HepG2 (cell line): ENCODE data around the gene SLC16A13. TPM values are rescaled to one million over a fixed set of nuclear protein-coding genes. Genes with fewer than 3 reads are reported as not detected.

Experiments
- GZF1 ChIP-seq: sonication (generic); formaldehyde crosslinking; IDR thresholded peaks from 2 replicates; pipeline ENCODE4 v1.5.1; 2020; ENCODE audit warnings: mild to moderate bottlenecking, missing genetic modification reagents
- HNF4A ChIP-seq: sonication (generic); formaldehyde crosslinking; IDR thresholded peaks from 2 replicates; pipeline ENCODE4 v1.4.0; 2020; ENCODE audit warnings: missing genetic modification reagents
- ISL2 ChIP-seq: sonication (generic); formaldehyde crosslinking; IDR thresholded peaks from 2 replicates; pipeline ENCODE4 v1.5.0; 2020; ENCODE audit warnings: missing genetic modification reagents
- KLF6 ChIP-seq: IDR thresholded peaks from 2 replicates; pipeline ENCODE4 v1.8.0; 2016; ENCODE audit warnings: missing biosample characterization, missing genetic modification reagents
- MTF1 ChIP-seq: sonication (generic); formaldehyde crosslinking; IDR thresholded peaks from 2 replicates; pipeline ENCODE4 v1.5.0; 2020; ENCODE audit warnings: missing genetic modification reagents
- NR3C1 ChIP-seq: sonication (generic); formaldehyde crosslinking; IDR thresholded peaks from 2 replicates; pipeline ENCODE4 v1.4.0; 2020; ENCODE audit warnings: missing genetic modification reagents
- NRL ChIP-seq: sonication (generic); formaldehyde crosslinking; IDR thresholded peaks from 2 replicates; pipeline ENCODE4 v1.5.0; 2020; ENCODE audit warnings: missing genetic modification reagents, mild to moderate bottlenecking, moderate library complexity, borderline replicate concordance
- PHF21A ChIP-seq: sonication (generic); formaldehyde crosslinking; IDR thresholded peaks from 2 replicates; pipeline ENCODE4 v1.5.0; 2020; ENCODE audit warnings: mild to moderate bottlenecking, missing genetic modification reagents
- SKI ChIP-seq: fragments of 450-650 bp; IDR thresholded peaks from one replicate; pipeline ENCODE4 v1.6.1; 2018; ENCODE audit warnings: mild to moderate bottlenecking; ENCODE audit not compliant: partially characterized antibody
- SP4 ChIP-seq: sonication (generic); formaldehyde crosslinking; IDR thresholded peaks from 2 replicates; pipeline ENCODE4 v1.8.1; 2023; ENCODE audit warnings: mild to moderate bottlenecking, missing genetic modification reagents
- SRY ChIP-seq: sonication (generic); formaldehyde crosslinking; IDR thresholded peaks from 2 replicates; pipeline ENCODE4 v1.8.0; 2022; ENCODE audit warnings: mild to moderate bottlenecking, missing genetic modification reagents
- ZNF546 ChIP-seq: sonication (generic); formaldehyde crosslinking; conservative IDR thresholded peaks from 2 replicates; pipeline ENCODE4 v1.8.1; 2023; ENCODE audit warnings: mild to moderate bottlenecking, missing genetic modification reagents
- ZNF570 ChIP-seq: sonication (generic); formaldehyde crosslinking; IDR thresholded peaks from 2 replicates; pipeline ENCODE4 v1.4.0; 2020; ENCODE audit warnings: mild to moderate bottlenecking, missing genetic modification reagents, borderline replicate concordance
- ZNF652 ChIP-seq: IDR thresholded peaks from 2 replicates; pipeline ENCODE4 v1.6.1; 2016; ENCODE audit warnings: low read depth, borderline replicate concordance
- ZNF720 ChIP-seq: sonication (generic); formaldehyde crosslinking; IDR thresholded peaks from 2 replicates; pipeline ENCODE4 v1.4.0; 2020; ENCODE audit warnings: missing genetic modification reagents
- ZNF781 ChIP-seq: sonication (generic); formaldehyde crosslinking; IDR thresholded peaks from 2 replicates; pipeline ENCODE4 v1.5.1; 2020; ENCODE audit warnings: borderline replicate concordance, mild to moderate bottlenecking, missing genetic modification reagents; ENCODE audit errors: not compliant biosample characterization
- ZSCAN30 ChIP-seq: sonication (generic); formaldehyde crosslinking; IDR thresholded peaks from 2 replicates; pipeline ENCODE4 v1.5.0; 2020; ENCODE audit warnings: mild to moderate bottlenecking, missing genetic modification reagents
- polyA plus RNA-seq, 8 experiments: library from polyadenylated mRNA; depleted of rRNA in 3 of 8; stranded (reverse) in 7 of 8; unstranded in 1 of 8; fragments of >200 nt; fragmentation: Illumina TruSeq in 4 of 8; extraction: Trizol in 4 of 8; gene quantifications; 2 replicates each; pipeline versions ENCODE4 v1.2.1 to v1.2.3, GENCODE V29; 2011 to 2016; ENCODE audit warnings: low read depth in 4 of 8, missing spikeins in 1 of 8, mixed read lengths in 1 of 8; ENCODE audit not compliant: insufficient read depth in 1 of 8
- total RNA-seq, 5 experiments: library from RNA; depleted of rRNA; stranded (reverse); fragments of >200 nt; fragmentation: Illumina TruSeq; extraction: Trizol; gene quantifications; 2 replicates each; pipeline ENCODE4 v1.2.3, GENCODE V29; 2016; ENCODE audit warnings: low read depth in 1 of 5
- TF ChIP-seq, protein P1 (sequence below): sonication (generic); formaldehyde crosslinking; IDR thresholded peaks from 2 replicates; pipeline ENCODE4 v1.4.0; 2020; ENCODE audit warnings: mild to moderate bottlenecking, missing genetic modification reagents
- TF ChIP-seq, protein P2 (sequence below): sonication (generic); formaldehyde crosslinking; IDR thresholded peaks from 2 replicates; pipeline ENCODE4 v1.4.0; 2020; ENCODE audit warnings: low read depth, mild to moderate bottlenecking, missing genetic modification reagents
- TF ChIP-seq, protein P3 (sequence below): sonication (generic); formaldehyde crosslinking; IDR thresholded peaks from 2 replicates; pipeline ENCODE4 v1.5.1; 2020; ENCODE audit warnings: missing genetic modification reagents, mild to moderate bottlenecking, borderline replicate concordance
- TF ChIP-seq, protein P4 (sequence below): sonication (generic); IDR thresholded peaks from 2 replicates; pipeline ENCODE4 v1.6.1; 2016; ENCODE audit warnings: low read depth, borderline replicate concordance

Gene SLC16A13
- total and polyA plus RNA-seq, 2 of the 13 experiments (the other 11 are each of a cell fraction or from before 2014, with no cell fraction given), result 2.2 to 3.0 TPM

DNA sequence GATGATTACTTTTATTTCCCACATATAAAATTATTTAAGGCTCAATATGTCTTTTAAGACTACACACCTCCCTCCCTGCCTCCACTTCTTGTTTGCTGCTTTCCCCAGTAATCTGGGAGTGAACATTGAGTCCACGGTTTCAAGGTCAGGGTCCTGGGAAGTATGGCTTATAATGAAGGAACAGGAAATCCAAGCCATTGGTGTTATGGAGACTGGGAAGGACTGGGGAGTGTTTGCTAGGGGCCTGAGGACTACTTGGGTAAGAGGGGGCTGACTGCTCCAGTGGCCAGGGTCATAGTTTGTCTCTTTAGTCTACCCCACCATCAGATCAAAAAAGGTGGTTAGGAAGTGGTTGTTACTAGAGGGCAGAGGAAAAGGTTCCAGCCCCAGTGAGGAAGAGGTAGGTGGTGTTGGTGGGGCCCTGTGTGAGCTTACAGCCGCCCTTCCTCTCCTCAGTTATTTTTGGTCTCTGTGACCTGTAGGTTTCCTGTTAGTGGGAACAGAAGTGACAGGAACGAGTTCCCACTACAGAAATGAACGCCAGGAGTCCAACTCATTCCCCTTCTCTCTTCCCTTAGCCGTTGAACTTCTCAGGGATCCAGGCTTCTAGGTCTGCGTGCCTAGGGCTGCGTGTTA, 742 bp upstream of the SLC16A13 start (continued):
- TF ChIP-seq NRL (CRISPR knock-in tag) (no peak; the same call in 1 of the 2 replicates), NR3C1 (CRISPR knock-in tag) (no peak), MTF1 (no peak), SKI (no peak), ZNF720 (CRISPR knock-in tag) (no peak), HNF4A (CRISPR knock-in tag) (peak; percentile 31; the same call in 1 of the 2 replicates), GZF1 (CRISPR knock-in tag) (no peak), SP4 (CRISPR knock-in tag) (no peak), ZNF546 (no peak), PHF21A (CRISPR knock-in tag) (no peak), ZNF652 (CRISPR knock-in tag) (no peak), ISL2 (CRISPR knock-in tag) (no peak), ZSCAN30 (CRISPR knock-in tag) (peak; percentile 21; the same call in 1 of the 2 replicates), SRY (CRISPR knock-in tag) (no peak), ZNF781 (CRISPR knock-in tag) (no peak), ZNF570 (CRISPR knock-in tag) (no peak), KLF6 (CRISPR knock-in tag) (no peak)
- TF ChIP-seq, protein P1, sequence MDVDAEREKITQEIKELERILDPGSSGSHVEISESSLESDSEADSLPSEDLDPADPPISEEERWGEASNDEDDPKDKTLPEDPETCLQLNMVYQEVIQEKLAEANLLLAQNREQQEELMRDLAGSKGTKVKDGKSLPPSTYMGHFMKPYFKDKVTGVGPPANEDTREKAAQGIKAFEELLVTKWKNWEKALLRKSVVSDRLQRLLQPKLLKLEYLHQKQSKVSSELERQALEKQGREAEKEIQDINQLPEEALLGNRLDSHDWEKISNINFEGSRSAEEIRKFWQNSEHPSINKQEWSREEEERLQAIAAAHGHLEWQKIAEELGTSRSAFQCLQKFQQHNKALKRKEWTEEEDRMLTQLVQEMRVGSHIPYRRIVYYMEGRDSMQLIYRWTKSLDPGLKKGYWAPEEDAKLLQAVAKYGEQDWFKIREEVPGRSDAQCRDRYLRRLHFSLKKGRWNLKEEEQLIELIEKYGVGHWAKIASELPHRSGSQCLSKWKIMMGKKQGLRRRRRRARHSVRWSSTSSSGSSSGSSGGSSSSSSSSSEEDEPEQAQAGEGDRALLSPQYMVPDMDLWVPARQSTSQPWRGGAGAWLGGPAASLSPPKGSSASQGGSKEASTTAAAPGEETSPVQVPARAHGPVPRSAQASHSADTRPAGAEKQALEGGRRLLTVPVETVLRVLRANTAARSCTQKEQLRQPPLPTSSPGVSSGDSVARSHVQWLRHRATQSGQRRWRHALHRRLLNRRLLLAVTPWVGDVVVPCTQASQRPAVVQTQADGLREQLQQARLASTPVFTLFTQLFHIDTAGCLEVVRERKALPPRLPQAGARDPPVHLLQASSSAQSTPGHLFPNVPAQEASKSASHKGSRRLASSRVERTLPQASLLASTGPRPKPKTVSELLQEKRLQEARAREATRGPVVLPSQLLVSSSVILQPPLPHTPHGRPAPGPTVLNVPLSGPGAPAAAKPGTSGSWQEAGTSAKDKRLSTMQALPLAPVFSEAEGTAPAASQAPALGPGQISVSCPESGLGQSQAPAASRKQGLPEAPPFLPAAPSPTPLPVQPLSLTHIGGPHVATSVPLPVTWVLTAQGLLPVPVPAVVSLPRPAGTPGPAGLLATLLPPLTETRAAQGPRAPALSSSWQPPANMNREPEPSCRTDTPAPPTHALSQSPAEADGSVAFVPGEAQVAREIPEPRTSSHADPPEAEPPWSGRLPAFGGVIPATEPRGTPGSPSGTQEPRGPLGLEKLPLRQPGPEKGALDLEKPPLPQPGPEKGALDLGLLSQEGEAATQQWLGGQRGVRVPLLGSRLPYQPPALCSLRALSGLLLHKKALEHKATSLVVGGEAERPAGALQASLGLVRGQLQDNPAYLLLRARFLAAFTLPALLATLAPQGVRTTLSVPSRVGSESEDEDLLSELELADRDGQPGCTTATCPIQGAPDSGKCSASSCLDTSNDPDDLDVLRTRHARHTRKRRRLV, result no peak
- TF ChIP-seq, protein P2, sequence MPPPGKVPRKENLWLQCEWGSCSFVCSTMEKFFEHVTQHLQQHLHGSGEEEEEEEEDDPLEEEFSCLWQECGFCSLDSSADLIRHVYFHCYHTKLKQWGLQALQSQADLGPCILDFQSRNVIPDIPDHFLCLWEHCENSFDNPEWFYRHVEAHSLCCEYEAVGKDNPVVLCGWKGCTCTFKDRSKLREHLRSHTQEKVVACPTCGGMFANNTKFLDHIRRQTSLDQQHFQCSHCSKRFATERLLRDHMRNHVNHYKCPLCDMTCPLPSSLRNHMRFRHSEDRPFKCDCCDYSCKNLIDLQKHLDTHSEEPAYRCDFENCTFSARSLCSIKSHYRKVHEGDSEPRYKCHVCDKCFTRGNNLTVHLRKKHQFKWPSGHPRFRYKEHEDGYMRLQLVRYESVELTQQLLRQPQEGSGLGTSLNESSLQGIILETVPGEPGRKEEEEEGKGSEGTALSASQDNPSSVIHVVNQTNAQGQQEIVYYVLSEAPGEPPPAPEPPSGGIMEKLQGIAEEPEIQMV, result 0 out of 2 replicates have a peak, but pooled peaks have one; percentile 10
- TF ChIP-seq, protein P3, sequence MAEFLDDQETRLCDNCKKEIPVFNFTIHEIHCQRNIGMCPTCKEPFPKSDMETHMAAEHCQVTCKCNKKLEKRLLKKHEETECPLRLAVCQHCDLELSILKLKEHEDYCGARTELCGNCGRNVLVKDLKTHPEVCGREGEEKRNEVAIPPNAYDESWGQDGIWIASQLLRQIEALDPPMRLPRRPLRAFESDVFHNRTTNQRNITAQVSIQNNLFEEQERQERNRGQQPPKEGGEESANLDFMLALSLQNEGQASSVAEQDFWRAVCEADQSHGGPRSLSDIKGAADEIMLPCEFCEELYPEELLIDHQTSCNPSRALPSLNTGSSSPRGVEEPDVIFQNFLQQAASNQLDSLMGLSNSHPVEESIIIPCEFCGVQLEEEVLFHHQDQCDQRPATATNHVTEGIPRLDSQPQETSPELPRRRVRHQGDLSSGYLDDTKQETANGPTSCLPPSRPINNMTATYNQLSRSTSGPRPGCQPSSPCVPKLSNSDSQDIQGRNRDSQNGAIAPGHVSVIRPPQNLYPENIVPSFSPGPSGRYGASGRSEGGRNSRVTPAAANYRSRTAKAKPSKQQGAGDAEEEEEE (CRISPR knock-in tag), result 0 out of 2 replicates have a peak, but pooled peaks have one; percentile 44
- TF ChIP-seq, protein P4, sequence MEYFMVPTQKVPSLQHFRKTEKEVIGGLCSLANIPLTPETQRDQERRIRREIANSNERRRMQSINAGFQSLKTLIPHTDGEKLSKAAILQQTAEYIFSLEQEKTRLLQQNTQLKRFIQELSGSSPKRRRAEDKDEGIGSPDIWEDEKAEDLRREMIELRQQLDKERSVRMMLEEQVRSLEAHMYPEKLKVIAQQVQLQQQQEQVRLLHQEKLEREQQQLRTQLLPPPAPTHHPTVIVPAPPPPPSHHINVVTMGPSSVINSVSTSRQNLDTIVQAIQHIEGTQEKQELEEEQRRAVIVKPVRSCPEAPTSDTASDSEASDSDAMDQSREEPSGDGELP, result no peak
